ENCODE measurements around the gene CNTN4.

- TF ChIP-seq CTCF (IDR thresholded peaks at IDR 0.05; ENCODE audit: insufficient read depth, low read length) (no peak), REST (IDR thresholded peaks at IDR 0.05; ENCODE audit: insufficient replicate concordance, low read depth) (no peak), POLR2AphosphoS5 (IDR thresholded peaks at IDR 0.05; ENCODE audit: low read depth) (no peak), GABPA (IDR thresholded peaks at IDR 0.05; ENCODE audit: low read depth) (no peak)
Observed at GRCh38 chr3:2870724-2871333, 772.2 kb downstream of the CNTN4 start.
